Body of pancreas (tissue), 4 donors: ENCODE results near the gene NR1H4. TPM values are rescaled to one million over a fixed set of nuclear protein-coding genes. Genes with fewer than 3 reads are reported as not detected.

Source experiments
- ATAC-seq: fragments of 150-250 bp; one replicate; pipeline ENCODE4 v1.9.1; 2016
- DNase-seq, 4 donors: peaks; one replicate each; pipeline ENCODE4 v3.0.0-alpha.2; 2019
- H3K27ac ChIP-seq, 4 donors: fragments of 200-600 bp; sonication (generic); 1 replicate in 3 of 4; 2 replicates in 1 of 4; pipeline versions ENCODE4 v1.5.1 to v1.6.1; 2016 to 2019; ENCODE audit warnings: mild to moderate bottlenecking in 1 of 4, mixed read lengths in 1 of 4, moderate library complexity in 1 of 4
- H3K27me3 ChIP-seq, 2 donors: fragments of 200-600 bp; sonication (generic); one replicate each; pipeline ENCODE4 v1.6.0; 2016; ENCODE audit warnings: mild to moderate bottlenecking in 1 of 2
- H3K36me3 ChIP-seq, 2 donors: fragments of 200-600 bp; sonication (generic); replicated peaks in 1 of 2; 2 replicates each; pipeline ENCODE4 v1.5.1; 2016; ENCODE audit warnings: low read depth in 2 of 2; ENCODE audit not compliant: insufficient read depth in 1 of 2
- H3K4me1 ChIP-seq: fragments of 200-600 bp; sonication (generic); one replicate; pipeline ENCODE4 v1.6.0; 2016
- H3K4me3 ChIP-seq, 2 donors: fragments of 200-600 bp; sonication (generic); 1 replicate in 1 of 2; 2 replicates in 1 of 2; pipeline ENCODE4 v1.5.1; 2016 to 2019
- H3K9me3 ChIP-seq, 3 donors: fragments of 200-600 bp; sonication (generic); 1 replicate in 2 of 3; 2 replicates in 1 of 3; pipeline ENCODE4 v1.5.1; 2016
- CTCF ChIP-seq, 7 experiments: fragments of 450-650 bp in 4 of 7; fragments of 200-600 bp in 3 of 7; sonication (generic) in 3 of 7; IDR thresholded peaks; one replicate each; pipeline ENCODE4 v1.5.1; 2016 to 2019; ENCODE audit warnings: antibody characterized with exemption in 7 of 7
- POLR2A ChIP-seq, 3 donors: fragments of 450-650 bp; IDR thresholded peaks; one replicate each; pipeline ENCODE4 v1.6.1; 2016; ENCODE audit warnings: antibody characterized with exemption in 3 of 3, mild to moderate bottlenecking in 2 of 3
- WGBS, 2 donors: methylation state at CpG; one replicate each; pipeline ENCODE4 v1.1.5; 2017; 5-methylcytosine and 5-hydroxymethylcytosine counted together
- intact Hi-C: fragments of 100-400 bp; cut with DNase I; formaldehyde crosslinking; loops from one replicate; pipeline ENCODE4 v1.15.1; 2023
- total RNA-seq, 2 donors: library from RNA; depleted of rRNA; stranded (reverse); fragments of >200 nt; gene quantifications; one replicate each; pipeline ENCODE4 v1.1.0, GENCODE V29; 2016

The NR1H4 gene
- total RNA-seq, 2 donors from 2014 or later, result 1.3 to 2.9 TPM

GRCh38 chr12:100508751-100509150, 35.1 kb downstream of the NR1H4 start:
- no peaks in the 10 kb centered on the region for H3K27me3 ChIP-seq
- ATAC-seq (no peak), DNase-seq (no peak)
- intact Hi-C loops, result no loop called here
- no peaks in the 10 kb centered on the region for H3K4me1 ChIP-seq
- no peak overlapping the region for H3K27ac ChIP-seq
- no peaks in the 10 kb centered on the region for H3K36me3 ChIP-seq
- WGBS, 2 donors, result 48 to 56% methylated on average over 4 of the region's 4 CpGs
- H3K9me3 ChIP-seq, result no peaks in the 10 kb centered on the region
- H3K4me3 ChIP-seq, result no peak overlapping the region
- no peak for TF ChIP-seq CTCF (IDR thresholded peaks at IDR 0.05)
- no peak for TF ChIP-seq POLR2A (IDR thresholded peaks at IDR 0.05)

- DNase-seq (no peak), ATAC-seq (no peak)
- H3K27ac ChIP-seq, result no peak overlapping the region
- no peak overlapping the region for H3K4me3 ChIP-seq
- intact Hi-C loops, result no loop called here
- H3K4me1 ChIP-seq, result no peaks in the 10 kb centered on the region
- no peaks in the 10 kb centered on the region for H3K9me3 ChIP-seq
- WGBS, 2 donors, result 43 to 65% methylated on average over 3 of the region's 3 CpGs
- no peak for TF ChIP-seq CTCF (IDR thresholded peaks at IDR 0.05)
- no peak for TF ChIP-seq POLR2A (IDR thresholded peaks at IDR 0.05)
- no peaks in the 10 kb centered on the region for H3K27me3 ChIP-seq
- no peaks in the 10 kb centered on the region for H3K36me3 ChIP-seq
These were observed 39.0 kb downstream of the NR1H4 start for GRCh38 chr12:100512692-100513091.

- Histone ChIP-seq H3K36me3 (no peaks in the 10 kb centered on the region), H3K27ac (no peak overlapping the region), H3K4me1 (no peaks in the 10 kb centered on the region), H3K9me3 (no peaks in the 10 kb centered on the region), H3K27me3 (no peaks in the 10 kb centered on the region), H3K4me3 (no peak overlapping the region)
- ATAC-seq (no peak), DNase-seq (no peak)
- intact Hi-C loops, result no loop called here
- WGBS, 2 donors, result 85 to 89% methylated on average over 3 of the region's 3 CpGs
- TF ChIP-seq POLR2A (IDR thresholded peaks at IDR 0.05) (no peak), CTCF (IDR thresholded peaks at IDR 0.05) (no peak)
These were observed 42.3 kb downstream of the NR1H4 start for GRCh38 chr12:100515968-100516367.

GRCh38 chr12:100518376-100518775, 44.7 kb downstream of the NR1H4 start:
- Histone ChIP-seq H3K9me3 (no peaks in the 10 kb centered on the region), H3K4me1 (no peaks in the 10 kb centered on the region), H3K4me3 (no peak overlapping the region), H3K27ac (no peak overlapping the region), H3K27me3 (no peaks in the 10 kb centered on the region), H3K36me3 (no peaks in the 10 kb centered on the region)
- intact Hi-C loops, result no loop called here
- no peak for ATAC-seq
- no peak for DNase-seq
- TF ChIP-seq POLR2A (IDR thresholded peaks at IDR 0.05), result no peak
- TF ChIP-seq CTCF (IDR thresholded peaks at IDR 0.05), result no peak
- 43 to 74% methylated on average over 1 of the region's 1 CpG for WGBS, 2 donors

- Histone ChIP-seq H3K27me3 (no peaks in the 10 kb centered on the region), H3K27ac (peak overlapping the region in 3 of 4 donors; percentile 26 to 42 (median 39)), H3K4me3 (no peak overlapping the region), H3K36me3 (no peaks in the 10 kb centered on the region), H3K4me1 (no peaks in the 10 kb centered on the region), H3K9me3 (no peaks in the 10 kb centered on the region)
- no peak for TF ChIP-seq CTCF (IDR thresholded peaks at IDR 0.05)
- no peak for TF ChIP-seq POLR2A (IDR thresholded peaks at IDR 0.05)
- WGBS, 2 donors, result 58 to 61% methylated on average over 9 to 10 of the region's 10 CpGs
- peak in 1 of 4 donors; percentile 6 for DNase-seq
- intact Hi-C loops, result no loop called here
- peak; percentile 33 for ATAC-seq
These were observed 46.5 kb downstream of the NR1H4 start for GRCh38 chr12:100520048-100520769.
